MG63 (cell line): ENCODE results near the gene CNR2. TPM values are rescaled to one million over a fixed set of nuclear protein-coding genes. Genes with fewer than 3 reads are reported as not detected.
A peak's percentile ranks its signal among the peaks of the same experiment; 100 is the strongest.
"Not testable (repeated sequence)": the region's sequence is repeated elsewhere in the genome, so short reads cannot be mapped to it uniquely, and the experiment has no call there.

Source experiments
- DNase-seq: peaks from one replicate; pipeline ENCODE4 v3.0.0-alpha.2; 2020
- H3K27me3 ChIP-seq: fragments of 250-450 bp; sonication (Bioruptor Pico); 2 replicates; pipeline ENCODE4 v1.5.1; 2020; ENCODE audit warnings: mild to moderate bottlenecking, moderate library complexity
- H3K36me3 ChIP-seq: fragments of 250-450 bp; sonication (Bioruptor Pico); 2 replicates; pipeline ENCODE4 v1.5.1; 2020; ENCODE audit warnings: mild to moderate bottlenecking, moderate library complexity
- H3K4me3 ChIP-seq: fragments of 250-450 bp; sonication (Bioruptor Pico); 2 replicates; pipeline ENCODE4 v1.5.1; 2020; ENCODE audit warnings: mild to moderate bottlenecking, moderate library complexity
- H3K9me3 ChIP-seq: fragments of 250-450 bp; sonication (Bioruptor Pico); 2 replicates; pipeline ENCODE4 v1.5.1; 2020; ENCODE audit warnings: mild to moderate bottlenecking, moderate library complexity
- total RNA-seq: library from RNA; depleted of rRNA; stranded (reverse); fragments of >200 nt; shearing (Covaris generic); gene quantifications from 2 replicates; pipeline ENCODE4 v1.2.3, GENCODE V29; 2014; ENCODE audit warnings: low replicate concordance

The CNR2 gene
- total RNA-seq, 1 experiment from 2014 or later: not detected

DNA sequence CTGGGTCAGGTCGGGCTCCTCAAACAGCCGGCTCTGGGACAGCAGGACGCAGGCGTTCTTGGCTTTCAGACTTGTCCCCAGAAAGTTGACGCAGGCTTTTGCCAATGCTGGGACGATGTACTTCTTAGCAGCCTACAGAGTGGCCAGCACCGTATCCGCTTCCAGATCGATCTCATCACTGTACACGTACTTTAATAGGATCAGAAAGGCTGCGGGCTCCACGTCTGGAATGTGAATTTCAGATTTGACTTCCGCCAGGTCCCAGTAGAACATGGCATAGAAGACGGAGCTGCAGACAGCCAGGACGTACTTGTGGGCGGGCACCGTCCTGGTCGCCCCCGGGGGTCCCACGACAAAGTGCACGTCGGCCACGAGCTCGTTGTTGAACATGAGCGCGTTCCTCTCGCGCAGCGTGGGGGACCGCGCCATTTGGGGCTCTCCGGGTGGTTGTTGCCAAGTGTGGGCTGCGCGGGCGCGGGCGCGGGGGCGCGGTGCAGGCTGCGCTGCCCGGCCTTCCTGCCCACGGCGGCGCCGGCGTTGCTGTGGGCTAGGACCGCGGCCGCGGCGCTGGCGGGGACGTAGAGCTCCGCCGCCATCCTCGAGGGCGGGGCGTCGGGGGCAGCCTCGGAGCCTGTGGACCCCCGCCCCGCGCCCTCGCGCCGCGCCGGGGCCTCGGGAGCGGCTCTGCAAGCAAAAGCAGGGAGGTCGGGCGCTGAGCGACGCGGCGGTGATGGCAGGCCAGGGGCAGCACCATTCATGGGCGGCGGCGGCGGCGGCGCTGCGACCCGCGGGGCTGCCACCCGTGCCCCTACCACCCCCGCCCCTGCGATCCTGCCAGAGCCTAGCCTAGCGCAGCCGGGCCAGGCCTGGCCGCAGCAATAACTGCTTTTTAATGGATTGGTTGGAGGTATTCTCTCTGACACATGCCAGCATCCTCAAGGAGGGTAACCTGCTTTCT is 10.6 kb downstream of the CNR2 start:
- DNase-seq: no peak
- H3K9me3 ChIP-seq: no peaks in the 10 kb centered on the region
- H3K36me3 ChIP-seq: no peaks in the 10 kb centered on the region
- 0 out of 2 replicates have a peak, but pooled peaks cover 2% of the 10 kb centered on the region for H3K27me3 ChIP-seq
- peak overlapping the region; percentile 6; the same call in 1 of the 2 replicates for H3K4me3 ChIP-seq

DNA sequence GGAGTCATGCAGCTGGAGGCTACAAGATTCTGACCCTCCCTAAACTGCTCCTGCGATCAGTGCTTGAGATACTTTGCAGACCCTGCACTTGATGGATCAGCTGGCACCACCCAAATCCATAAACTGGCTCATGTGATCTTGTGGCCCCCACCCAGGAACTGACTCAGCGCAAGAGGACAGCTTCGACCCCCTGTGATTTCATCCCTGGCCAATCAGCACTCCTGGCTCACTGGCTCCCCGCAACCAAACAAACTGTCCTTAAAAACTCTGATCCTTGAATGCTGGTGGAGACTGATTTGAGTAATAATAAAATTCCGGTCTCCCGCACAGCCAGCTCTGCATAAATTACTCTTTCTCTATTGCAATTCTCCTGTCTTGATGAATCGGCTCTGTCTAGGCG is 13.1 kb downstream of the CNR2 start:
- not testable (repeated sequence) for H3K27me3 ChIP-seq, H3K4me3 ChIP-seq, H3K36me3 ChIP-seq, H3K9me3 ChIP-seq
- peak; percentile 50 for DNase-seq

DNA sequence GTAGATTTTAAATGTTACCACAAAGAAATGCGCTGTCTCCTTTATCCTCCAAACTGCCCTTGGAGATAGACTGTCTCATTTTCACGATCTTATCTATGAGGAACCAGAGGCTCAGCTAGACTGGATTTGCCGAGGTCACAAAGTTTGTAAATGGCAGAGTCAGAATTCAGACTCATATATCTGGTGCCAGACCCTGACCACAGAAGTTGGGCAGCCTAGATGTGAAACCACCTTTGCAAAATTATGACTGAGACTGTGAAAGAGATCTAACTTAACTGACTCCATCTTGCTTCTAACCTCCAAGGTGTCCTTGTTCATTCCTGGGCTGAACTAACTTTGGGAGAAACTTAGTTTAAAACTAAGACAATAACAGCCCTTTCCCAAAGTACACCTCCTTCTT is 14.1 kb downstream of the CNR2 start:
- Histone ChIP-seq H3K4me3 (no peak overlapping the region), H3K27me3 (0 out of 2 replicates have a peak, but pooled peaks cover 2% of the 10 kb centered on the region), H3K9me3 (no peaks in the 10 kb centered on the region), H3K36me3 (no peaks in the 10 kb centered on the region)
- no peak for DNase-seq

DNA sequence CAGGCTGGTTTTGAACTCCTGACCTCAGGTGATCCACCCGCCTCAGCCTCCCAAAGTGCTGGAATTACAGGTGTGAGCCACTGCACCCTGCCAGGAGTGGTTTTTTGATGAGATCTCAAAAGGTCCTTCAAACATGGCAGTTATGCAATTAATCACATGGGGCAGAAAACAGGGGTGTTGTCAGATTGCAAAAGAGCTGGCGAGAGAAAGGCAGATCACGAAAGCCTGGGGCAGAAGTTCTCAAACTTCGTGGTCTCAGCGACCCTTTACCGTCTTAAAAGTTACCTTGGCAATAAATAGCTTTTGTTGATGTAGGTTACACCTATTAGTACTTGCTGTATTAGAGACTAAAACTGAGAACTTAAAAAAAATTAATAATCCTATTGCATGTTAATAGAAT is 16.1 kb downstream of the CNR2 start:
- Histone ChIP-seq H3K4me3 (no peak overlapping the region), H3K9me3 (no peaks in the 10 kb centered on the region), H3K36me3 (no peaks in the 10 kb centered on the region), H3K27me3 (no peaks in the 10 kb centered on the region)
- no peak for DNase-seq

DNA sequence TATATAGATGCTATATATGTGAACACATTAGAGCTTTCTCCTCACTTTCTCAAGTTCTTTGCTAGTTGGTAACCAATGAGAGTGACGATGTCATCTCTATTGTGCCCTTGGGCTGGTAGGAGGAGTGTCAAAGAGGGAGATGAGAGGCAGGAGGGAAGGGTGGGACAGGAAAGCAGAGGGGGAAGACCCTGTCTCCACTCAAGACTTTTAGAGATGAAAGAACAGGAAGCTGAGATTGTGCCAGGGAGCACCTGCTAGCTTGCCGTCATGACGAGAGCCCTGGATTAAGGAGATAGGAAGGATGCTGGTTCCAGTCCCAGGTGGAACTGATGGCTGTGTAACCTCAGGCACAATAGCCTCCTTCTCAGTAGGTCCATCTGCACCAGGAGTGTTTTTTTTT is 16.7 kb downstream of the CNR2 start:
- H3K27me3 ChIP-seq: no peaks in the 10 kb centered on the region
- no peak overlapping the region for H3K4me3 ChIP-seq
- no peaks in the 10 kb centered on the region for H3K9me3 ChIP-seq
- no peak for DNase-seq
- no peaks in the 10 kb centered on the region for H3K36me3 ChIP-seq

DNA sequence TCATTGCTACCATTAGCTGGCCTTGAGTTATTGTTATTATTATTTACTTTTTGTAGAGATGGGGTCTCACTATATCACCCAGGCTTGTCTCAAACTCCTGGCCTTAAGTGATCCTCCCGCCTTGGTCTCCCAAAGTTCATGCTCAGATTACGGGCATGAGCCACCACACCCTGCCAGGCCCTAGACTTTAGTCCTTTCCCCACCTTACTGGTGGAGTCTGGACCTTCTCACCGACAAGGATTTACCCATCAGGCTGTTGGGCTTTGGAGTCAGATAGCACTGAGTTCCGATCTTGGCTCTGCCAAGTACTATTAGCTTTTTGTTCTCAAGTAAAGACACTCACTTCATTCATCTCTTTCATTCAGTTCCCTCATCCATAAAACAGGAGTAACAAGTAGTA is 17.2 kb downstream of the CNR2 start:
- Histone ChIP-seq H3K9me3 (no peaks in the 10 kb centered on the region), H3K27me3 (no peaks in the 10 kb centered on the region), H3K4me3 (no peak overlapping the region), H3K36me3 (no peaks in the 10 kb centered on the region)
- no peak for DNase-seq

DNA sequence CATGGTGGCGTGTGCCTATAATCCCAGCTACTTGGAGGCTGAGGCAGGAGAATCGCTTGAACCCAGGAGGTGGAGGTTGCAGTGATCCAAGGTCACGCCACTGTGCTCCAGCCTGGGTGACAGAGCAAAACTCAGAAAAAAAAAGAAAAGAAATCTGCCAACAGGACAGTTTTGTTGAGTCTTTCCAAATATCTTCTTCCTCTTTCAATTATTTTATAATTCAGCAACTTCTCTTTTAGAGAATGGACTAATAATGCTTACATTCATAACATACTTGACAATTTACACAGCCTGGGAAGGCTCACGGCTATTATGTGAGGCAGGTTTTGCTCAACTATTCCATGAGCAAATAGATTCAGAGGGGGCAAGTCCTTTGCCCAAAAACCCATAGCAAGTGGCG is 18.1 kb downstream of the CNR2 start:
- no peak overlapping the region for H3K4me3 ChIP-seq
- no peaks in the 10 kb centered on the region for H3K27me3 ChIP-seq
- no peaks in the 10 kb centered on the region for H3K36me3 ChIP-seq
- H3K9me3 ChIP-seq: no peaks in the 10 kb centered on the region
- DNase-seq: no peak

DNA sequence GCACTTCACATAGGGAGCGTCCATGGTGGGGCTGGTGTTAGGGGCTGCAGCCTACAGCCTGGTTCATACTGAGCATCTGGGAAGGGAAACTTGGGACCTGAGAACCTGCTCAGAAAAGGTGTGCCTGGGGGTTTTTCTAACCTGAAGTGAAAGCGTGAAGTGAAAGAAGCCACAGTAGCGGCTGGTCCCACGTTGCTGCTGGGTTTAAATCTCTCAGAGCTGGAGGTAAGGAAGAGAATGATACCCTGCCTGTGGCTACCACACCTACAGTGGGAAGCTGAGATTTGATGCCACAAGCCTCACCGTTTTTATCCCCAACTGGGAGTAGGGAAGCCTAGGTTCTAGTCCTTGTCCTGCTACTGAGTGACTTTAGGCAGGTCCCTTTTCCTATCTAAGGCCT is 24.1 kb downstream of the CNR2 start:
- H3K9me3 ChIP-seq: no peaks in the 10 kb centered on the region
- no peaks in the 10 kb centered on the region for H3K36me3 ChIP-seq
- DNase-seq: no peak
- no peaks in the 10 kb centered on the region for H3K27me3 ChIP-seq
- H3K4me3 ChIP-seq: no peak overlapping the region

DNA sequence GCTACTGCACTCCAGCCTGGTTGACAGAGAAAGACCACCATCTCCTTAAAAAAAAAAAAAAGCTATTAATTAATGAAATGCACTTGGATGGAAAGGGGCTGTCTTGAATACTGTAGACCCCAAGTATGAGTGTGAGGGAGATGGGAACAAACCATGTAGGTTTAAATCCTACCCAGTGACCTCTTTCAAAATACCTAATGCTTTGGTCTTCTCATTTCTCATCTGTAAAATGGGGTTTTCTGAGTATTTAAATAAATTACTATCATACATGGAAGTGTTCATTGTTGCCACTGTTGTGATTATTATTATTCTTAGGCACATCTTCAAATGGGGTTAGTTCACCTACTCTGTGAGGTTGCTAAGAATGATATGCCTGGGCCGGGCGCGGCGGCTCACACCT is 27.9 kb downstream of the CNR2 start:
- no peak overlapping the region for H3K4me3 ChIP-seq

DNA sequence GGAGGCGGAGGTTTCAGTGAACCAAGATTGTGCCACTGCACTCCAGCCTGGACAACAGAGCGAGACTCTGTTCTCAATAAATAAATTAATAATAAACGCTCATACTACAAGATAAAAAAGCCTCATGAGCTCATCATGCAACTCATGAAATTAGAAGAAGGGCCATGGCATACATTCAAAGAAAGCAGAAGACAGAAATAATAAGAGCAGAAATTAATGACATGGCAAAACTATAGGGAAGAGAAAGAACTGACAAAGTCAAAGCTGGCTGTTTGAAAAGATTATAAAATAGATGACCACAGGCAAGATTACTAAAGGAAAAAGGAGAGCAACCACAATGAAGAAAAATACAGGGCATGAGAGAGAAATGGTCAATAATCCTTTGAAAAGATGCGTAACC is 30.4 kb downstream of the CNR2 start:
- Histone ChIP-seq H3K27me3 (no peaks in the 10 kb centered on the region), H3K9me3 (peaks cover 12% of the 10 kb centered on the region), H3K36me3 (no peaks in the 10 kb centered on the region), H3K4me3 (no peak overlapping the region)
- no peak for DNase-seq

More for the DNA sequence above, 27.9 kb downstream of the CNR2 start:
- H3K27me3 ChIP-seq: no peaks in the 10 kb centered on the region
- no peak for DNase-seq
- H3K9me3 ChIP-seq: no peaks in the 10 kb centered on the region
- H3K36me3 ChIP-seq: no peaks in the 10 kb centered on the region

DNA sequence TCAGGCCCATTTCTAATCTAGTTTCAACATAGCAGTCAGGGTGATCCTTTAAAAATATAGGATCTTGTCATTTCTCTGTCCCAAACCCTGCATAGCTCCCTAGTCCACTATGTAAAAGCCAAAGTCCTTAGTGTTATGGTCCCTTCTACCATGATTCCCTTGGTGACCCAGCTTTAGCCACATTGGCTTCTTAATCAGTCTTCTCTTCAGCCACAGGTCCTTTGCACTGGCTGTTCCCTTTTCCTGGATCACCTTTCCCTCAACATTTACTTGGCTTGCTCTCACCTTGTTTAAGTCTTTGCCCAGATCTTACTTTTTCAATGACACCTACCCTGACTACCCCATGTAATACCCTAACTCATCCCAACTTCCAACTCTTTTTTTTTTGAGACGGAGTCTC is 33.4 kb downstream of the CNR2 start:
- Histone ChIP-seq H3K9me3 (peaks cover 12% of the 10 kb centered on the region), H3K36me3 (no peaks in the 10 kb centered on the region), H3K27me3 (no peaks in the 10 kb centered on the region), H3K4me3 (no peak overlapping the region)
- no peak for DNase-seq

DNA sequence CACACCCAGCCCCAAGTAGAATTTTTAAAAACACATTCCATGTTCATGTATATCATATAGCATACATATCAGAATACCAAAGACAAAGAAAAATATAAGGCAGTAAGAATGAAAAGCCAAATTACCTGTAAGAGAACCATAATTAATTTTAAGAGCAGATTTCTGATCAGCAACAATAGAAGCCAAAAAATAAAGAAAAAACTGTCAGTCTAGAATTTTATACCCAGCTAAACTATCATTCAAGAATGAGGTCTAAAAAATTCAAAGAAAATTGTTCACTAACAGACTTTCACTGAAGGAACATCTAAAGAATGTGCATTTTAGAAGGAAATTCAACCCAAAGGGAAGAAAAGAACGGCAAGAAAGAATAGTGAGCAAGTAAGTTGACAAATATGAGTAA is 34.5 kb downstream of the CNR2 start:
- no peaks in the 10 kb centered on the region for H3K27me3 ChIP-seq
- H3K9me3 ChIP-seq: peaks cover 12% of the 10 kb centered on the region
- H3K36me3 ChIP-seq: no peaks in the 10 kb centered on the region
- H3K4me3 ChIP-seq: no peak overlapping the region
- no peak for DNase-seq

DNA sequence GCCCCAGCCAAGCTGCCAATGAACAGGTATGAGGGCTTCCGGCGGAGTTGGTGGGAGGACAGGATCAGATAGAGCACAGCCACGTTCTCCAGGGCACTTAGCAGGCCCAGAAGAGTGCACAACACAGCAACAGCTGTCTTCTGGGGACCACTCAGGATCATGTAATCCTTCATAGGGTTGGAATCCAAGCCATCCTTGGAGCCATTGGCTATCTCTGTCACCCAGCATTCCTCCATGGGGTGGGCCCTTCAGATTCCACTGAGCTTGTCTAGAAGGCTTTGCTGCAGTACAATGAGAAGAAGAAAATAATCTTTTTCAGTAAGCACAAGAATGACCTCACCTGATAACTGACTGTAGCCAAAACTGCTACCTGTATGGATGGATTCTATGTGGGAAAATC is 37.8 kb downstream of the CNR2 start:
- no peaks in the 10 kb centered on the region for H3K36me3 ChIP-seq
- H3K4me3 ChIP-seq: no peak overlapping the region
- no peaks in the 10 kb centered on the region for H3K27me3 ChIP-seq
- peaks cover 12% of the 10 kb centered on the region for H3K9me3 ChIP-seq
- DNase-seq: no peak

DNA sequence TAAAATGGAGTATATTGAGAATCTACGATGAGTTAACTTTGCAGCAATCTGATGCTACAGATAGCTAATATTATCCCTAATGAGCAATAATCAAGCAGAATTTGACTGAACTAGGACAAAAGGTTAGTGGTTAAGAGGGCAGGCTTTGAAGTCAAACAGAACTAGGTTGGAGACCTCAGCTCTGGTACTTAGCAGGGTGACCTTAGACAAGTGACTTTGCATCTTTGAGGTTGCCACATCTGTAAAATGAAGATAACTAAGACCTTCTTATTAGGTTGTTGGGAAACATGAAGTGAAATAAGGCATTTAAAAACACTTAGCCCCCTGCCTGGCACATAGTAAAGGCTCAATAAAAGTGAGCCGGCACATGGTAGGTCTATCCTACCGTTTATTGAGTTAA is 40.7 kb downstream of the CNR2 start:
- Histone ChIP-seq H3K9me3 (no peaks in the 10 kb centered on the region), H3K4me3 (no peak overlapping the region), H3K36me3 (no peaks in the 10 kb centered on the region), H3K27me3 (no peaks in the 10 kb centered on the region)
- no peak for DNase-seq

DNA sequence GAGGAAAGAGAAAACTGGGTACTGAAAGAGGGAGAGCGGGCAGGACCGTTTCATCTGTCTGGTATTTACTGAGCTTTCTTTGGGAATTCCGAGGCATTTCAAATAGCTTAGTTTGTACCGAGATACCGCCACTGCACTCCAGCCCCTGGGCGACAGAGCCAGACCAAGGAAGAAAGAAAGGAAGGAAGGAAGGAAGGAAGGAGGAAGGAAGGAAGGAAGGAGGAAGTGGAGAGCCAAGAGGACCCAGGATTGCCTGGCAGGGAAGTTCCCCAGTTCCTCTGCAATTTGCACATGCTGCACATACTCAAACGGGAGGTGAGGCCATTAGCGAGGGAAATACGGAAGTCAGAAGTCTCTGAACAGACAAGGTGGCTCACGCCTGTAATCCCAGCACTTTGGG is 44.1 kb downstream of the CNR2 start:
- H3K4me3 ChIP-seq: peak overlapping the region; percentile 58
- no peaks in the 10 kb centered on the region for H3K27me3 ChIP-seq
- no peak for DNase-seq
- H3K36me3 ChIP-seq: no peaks in the 10 kb centered on the region
- no peaks in the 10 kb centered on the region for H3K9me3 ChIP-seq

DNA sequence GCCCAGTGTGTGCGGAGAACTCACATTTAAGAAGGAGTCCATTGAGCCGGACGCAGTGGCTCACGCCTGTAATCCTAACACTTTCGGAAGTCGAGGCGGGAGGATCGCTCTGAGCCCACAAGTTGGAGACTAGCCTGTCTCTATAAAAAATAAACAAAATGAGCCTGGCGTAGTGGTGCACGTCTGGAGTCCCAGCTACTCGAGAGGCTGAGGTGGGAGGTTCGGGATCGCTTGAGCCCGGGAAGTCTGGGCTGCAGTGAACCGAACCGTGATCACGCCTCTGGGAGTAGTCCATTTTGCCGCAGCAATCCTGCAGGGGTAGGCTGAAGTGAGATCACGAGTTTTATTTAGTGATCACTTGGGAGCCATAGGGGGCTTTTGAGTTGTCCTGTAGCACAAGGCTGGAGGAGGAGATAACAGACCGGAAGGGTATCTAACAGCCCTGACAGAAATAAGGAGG is 44.6 kb downstream of the CNR2 start:
- Histone ChIP-seq H3K4me3 (peak overlapping the region; percentile 58), H3K27me3 (no peaks in the 10 kb centered on the region), H3K9me3 (no peaks in the 10 kb centered on the region), H3K36me3 (no peaks in the 10 kb centered on the region)
- DNase-seq: peak; percentile 31

DNA sequence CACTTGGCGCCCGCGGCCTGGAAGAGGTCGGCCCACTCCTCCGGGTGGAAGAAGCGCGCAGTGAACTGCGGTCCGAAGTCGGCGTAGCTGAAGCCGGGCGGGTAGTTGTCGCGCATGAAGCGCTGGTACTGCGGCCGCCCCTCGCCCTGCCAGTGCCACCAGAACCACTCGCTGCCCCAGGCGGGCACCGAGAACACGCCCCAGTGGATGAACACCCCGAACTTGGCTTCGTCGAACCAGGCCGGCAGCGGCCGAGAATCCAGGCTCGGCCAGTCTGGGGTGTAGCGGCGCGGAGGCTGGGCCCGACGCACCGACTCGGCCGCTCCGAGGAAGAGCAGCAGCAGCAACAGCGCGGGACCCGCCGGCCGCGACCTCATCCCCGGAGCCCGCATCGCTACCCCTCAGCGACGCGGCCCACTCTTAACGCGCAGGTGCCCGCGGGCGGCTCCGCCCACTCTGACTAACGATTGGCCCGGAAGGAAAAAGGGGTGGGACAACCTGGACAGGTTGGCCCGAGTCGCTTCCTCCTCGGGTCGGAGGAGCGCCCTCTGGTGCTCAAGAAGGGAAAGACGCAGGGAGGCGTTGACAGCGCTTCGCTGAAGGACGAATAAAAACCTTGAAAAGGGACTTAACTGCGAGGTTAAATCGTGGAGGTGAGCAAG is 45.1 kb downstream of the CNR2 start, which contains the start of gene FUCA1:
Gene FUCA1, minus strand, starts transcription at position 396 of the 662 bp plus-strand sequence. Its CDS starts 4 bp downstream, at position 392.
- DNase-seq: peak; percentile 79
- H3K36me3 ChIP-seq: no peaks in the 10 kb centered on the region
- no peaks in the 10 kb centered on the region for H3K27me3 ChIP-seq

More for the DNA sequence above, 45.1 kb downstream of the CNR2 start, which contains the start of gene FUCA1:
- H3K4me3 ChIP-seq: peak within 1 kb of the TSS; percentile 58
- H3K9me3 ChIP-seq: no peaks in the 10 kb centered on the region
